Loucy (cell line): ENCODE data around the gene RALGPS1.

Experiments used
- H2AFZ ChIP-seq: fragments of 200-600 bp; sonication (generic); 2 replicates; pipeline ENCODE4 v1.6.0; 2016; ENCODE audit warnings: antibody characterized with exemption, mild to moderate bottlenecking, low read length, moderate library complexity
- H3F3A ChIP-seq: fragments of 200-600 bp; 2 replicates; pipeline ENCODE4 v1.6.0; 2016; ENCODE audit warnings: antibody characterized with exemption, low read depth, mild to moderate bottlenecking
- H3K27me3 ChIP-seq: fragments of 200-600 bp; sonication (generic); 2 replicates; pipeline ENCODE4 v1.6.1; 2014; ENCODE audit warnings: low read length, mild to moderate bottlenecking; ENCODE audit not compliant: insufficient read depth, poor library complexity, severe bottlenecking
- H3K36me3 ChIP-seq: fragments of 200-600 bp; sonication (generic); 2 replicates; pipeline ENCODE4 v1.6.1; 2016; ENCODE audit warnings: low read length; ENCODE audit not compliant: insufficient read depth
- H3K4me1 ChIP-seq: fragments of 200-600 bp; sonication (generic); 2 replicates; pipeline ENCODE4 v1.5.1; 2014; ENCODE audit warnings: low read length, mild to moderate bottlenecking; ENCODE audit not compliant: insufficient read depth, poor library complexity, severe bottlenecking
- H3K4me2 ChIP-seq: fragments of 200-600 bp; sonication (generic); 2 replicates; pipeline ENCODE4 v1.6.0; 2014; ENCODE audit warnings: antibody characterized with exemption, low read length, low read depth, mild to moderate bottlenecking; ENCODE audit not compliant: poor library complexity, severe bottlenecking
- H3K4me3 ChIP-seq: fragments of 200-600 bp; sonication (generic); 2 replicates; pipeline ENCODE4 v1.5.1; 2014; ENCODE audit warnings: low read length, mild to moderate bottlenecking, mixed read lengths; ENCODE audit not compliant: poor library complexity, severe bottlenecking
- H3K79me2 ChIP-seq: fragments of 200-600 bp; sonication (generic); 2 replicates; pipeline ENCODE4 v1.6.1; 2014; ENCODE audit warnings: low read length; ENCODE audit not compliant: insufficient read depth
- H3K9ac ChIP-seq: fragments of 200-600 bp; sonication (generic); 2 replicates; pipeline ENCODE4 v1.6.0; 2014; ENCODE audit warnings: mild to moderate bottlenecking, low read depth, low read length, moderate library complexity; ENCODE audit not compliant: poor library complexity, severe bottlenecking
- H3K9me2 ChIP-seq: fragments of 200-600 bp; sonication (generic); replicated peaks from 2 replicates; pipeline ENCODE4 v1.6.1; 2016; ENCODE audit warnings: low read depth, low read length, mixed read lengths
- H3K9me3 ChIP-seq: fragments of 200-600 bp; sonication (generic); 2 replicates; pipeline ENCODE4 v1.6.1; 2014; ENCODE audit warnings: mild to moderate bottlenecking, antibody characterized with exemption, low read length, low read depth; ENCODE audit not compliant: insufficient read depth
- H4K20me1 ChIP-seq: fragments of 200-600 bp; sonication (generic); 2 replicates; pipeline ENCODE4 v1.6.0; 2014; ENCODE audit warnings: antibody characterized with exemption, low read length, mild to moderate bottlenecking; ENCODE audit not compliant: insufficient read depth, poor library complexity, severe bottlenecking
- EZH2phosphoT487 ChIP-seq: fragments of 200-600 bp; IDR thresholded peaks from 2 replicates; pipeline ENCODE4 v1.6.1; 2018; ENCODE audit warnings: antibody characterized with exemption, mild to moderate bottlenecking, moderate library complexity, borderline replicate concordance
- TF ChIP-seq, protein P1 (sequence below): fragments of 200-600 bp; sonication (generic); conservative IDR thresholded peaks from 2 replicates; pipeline ENCODE4 v1.5.1; 2014; ENCODE audit warnings: mild to moderate bottlenecking, antibody characterized with exemption, low read length

RALGPS1 gene

DNA sequence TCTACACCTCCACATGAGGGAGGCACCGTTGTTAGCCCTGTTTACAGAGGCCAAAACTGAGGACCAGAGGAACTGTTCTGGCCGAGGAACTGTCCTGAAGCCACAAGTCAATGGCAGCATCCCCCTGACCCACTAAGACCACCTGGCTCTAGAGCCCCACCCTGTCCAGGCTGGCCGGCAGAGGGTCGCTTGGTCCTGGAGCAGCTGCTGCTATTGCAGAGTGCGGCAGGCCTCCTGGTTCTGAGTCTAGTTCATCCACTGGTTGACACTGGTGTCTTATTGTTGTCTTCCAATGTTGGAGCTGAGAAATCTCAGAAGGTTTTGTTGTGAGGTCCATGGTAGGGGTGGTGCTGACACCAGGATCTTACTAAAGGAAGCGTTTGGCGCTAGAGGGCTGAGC, 234.4 kb downstream of the RALGPS1 start:
- Histone ChIP-seq H3K9ac (no peak overlapping the region), H3K4me3 (no peak overlapping the region), H3K9me3 (no peaks in the 10 kb centered on the region), H3F3A (no peaks in the 10 kb centered on the region), H3K4me2 (no peak overlapping the region), H3K79me2 (no peaks in the 10 kb centered on the region), H3K27me3 (no peaks in the 10 kb centered on the region), H2AFZ (no peak overlapping the region), H3K9me2 (no peaks in the 10 kb centered on the region), H3K36me3 (no peaks in the 10 kb centered on the region), H3K4me1 (no peaks in the 10 kb centered on the region), H4K20me1 (no peaks in the 10 kb centered on the region)
- TF ChIP-seq, protein P1, sequence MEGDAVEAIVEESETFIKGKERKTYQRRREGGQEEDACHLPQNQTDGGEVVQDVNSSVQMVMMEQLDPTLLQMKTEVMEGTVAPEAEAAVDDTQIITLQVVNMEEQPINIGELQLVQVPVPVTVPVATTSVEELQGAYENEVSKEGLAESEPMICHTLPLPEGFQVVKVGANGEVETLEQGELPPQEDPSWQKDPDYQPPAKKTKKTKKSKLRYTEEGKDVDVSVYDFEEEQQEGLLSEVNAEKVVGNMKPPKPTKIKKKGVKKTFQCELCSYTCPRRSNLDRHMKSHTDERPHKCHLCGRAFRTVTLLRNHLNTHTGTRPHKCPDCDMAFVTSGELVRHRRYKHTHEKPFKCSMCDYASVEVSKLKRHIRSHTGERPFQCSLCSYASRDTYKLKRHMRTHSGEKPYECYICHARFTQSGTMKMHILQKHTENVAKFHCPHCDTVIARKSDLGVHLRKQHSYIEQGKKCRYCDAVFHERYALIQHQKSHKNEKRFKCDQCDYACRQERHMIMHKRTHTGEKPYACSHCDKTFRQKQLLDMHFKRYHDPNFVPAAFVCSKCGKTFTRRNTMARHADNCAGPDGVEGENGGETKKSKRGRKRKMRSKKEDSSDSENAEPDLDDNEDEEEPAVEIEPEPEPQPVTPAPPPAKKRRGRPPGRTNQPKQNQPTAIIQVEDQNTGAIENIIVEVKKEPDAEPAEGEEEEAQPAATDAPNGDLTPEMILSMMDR = no peak
- TF ChIP-seq EZH2phosphoT487 = no peak

DNA sequence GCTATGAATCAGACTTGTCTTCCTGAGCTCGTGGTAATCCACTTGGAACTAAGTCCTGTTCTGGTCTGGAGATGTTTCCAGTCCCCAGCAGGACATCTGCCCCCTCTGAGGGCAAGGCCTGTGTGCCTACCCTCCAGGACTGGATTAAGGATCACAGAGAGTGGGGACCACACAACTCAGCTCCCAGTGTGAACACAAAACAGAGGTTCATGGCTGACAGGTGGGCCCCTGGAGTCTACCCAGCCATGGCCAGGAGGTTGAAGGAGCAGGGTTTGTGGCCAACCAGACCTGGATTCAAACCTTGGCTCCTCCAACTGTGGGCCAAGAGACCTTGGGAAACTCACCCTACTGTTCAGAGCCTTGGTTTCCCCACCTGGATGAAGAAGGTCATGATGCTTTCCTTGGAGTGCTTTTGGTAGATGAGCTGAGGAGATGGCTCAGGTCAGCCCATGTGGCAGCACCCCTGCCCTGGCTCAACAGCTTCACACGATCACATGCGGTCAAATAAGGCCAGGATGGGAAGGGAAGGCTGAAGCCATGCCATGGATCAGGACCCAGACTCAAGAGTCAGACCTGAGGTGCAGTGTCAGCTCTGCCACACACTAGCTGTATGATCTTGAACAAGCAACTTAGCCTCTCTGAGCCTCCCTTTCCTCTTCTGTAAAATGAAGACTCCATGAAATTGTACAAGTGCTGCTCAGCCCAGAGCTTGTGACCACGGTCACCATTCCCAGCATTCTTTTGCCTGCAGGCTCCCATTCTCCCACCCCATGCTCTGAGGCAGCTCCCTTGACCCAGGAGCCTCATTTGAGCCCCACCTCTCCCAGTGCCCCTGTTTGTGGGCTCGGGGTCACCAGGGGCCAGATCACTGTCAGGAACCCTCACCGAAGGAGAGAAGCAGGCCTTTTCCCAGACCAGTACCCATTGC, 235.1 kb downstream of the RALGPS1 start:
- TF ChIP-seq, protein P1 = no peak
- TF ChIP-seq EZH2phosphoT487 = no peak
- H3K9me2 ChIP-seq = no peaks in the 10 kb centered on the region
- H3K79me2 ChIP-seq = no peaks in the 10 kb centered on the region
- no peaks in the 10 kb centered on the region for H3F3A ChIP-seq
- no peaks in the 10 kb centered on the region for H3K27me3 ChIP-seq
- H4K20me1 ChIP-seq = no peaks in the 10 kb centered on the region
- H3K9me3 ChIP-seq = no peaks in the 10 kb centered on the region
- no peak overlapping the region for H2AFZ ChIP-seq
- no peak overlapping the region for H3K4me2 ChIP-seq
- no peaks in the 10 kb centered on the region for H3K36me3 ChIP-seq
- H3K4me1 ChIP-seq = no peaks in the 10 kb centered on the region
- no peak overlapping the region for H3K4me3 ChIP-seq
- H3K9ac ChIP-seq = no peak overlapping the region

DNA sequence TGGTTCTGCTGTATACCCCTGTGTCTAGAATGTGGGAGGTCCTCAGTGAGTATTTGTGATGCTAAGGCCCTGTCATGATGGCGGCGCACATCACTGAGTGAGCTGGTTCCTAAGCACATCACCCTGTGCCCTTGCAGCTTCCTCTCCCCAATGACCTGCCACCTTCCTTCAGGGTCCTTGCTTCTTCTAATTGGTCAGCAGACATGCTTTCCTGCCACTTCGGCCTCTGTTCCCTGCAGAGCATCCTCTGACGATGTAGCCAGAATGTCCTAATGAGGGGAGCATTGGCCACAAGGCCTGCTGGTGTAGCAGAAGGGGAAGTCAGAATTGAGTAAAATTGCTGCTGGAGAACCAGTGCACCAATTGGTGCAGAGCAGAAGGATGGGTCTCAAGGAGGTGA, 238.9 kb downstream of the RALGPS1 start:
- TF ChIP-seq, protein P1 = no peak
- TF ChIP-seq EZH2phosphoT487 = no peak

More for the DNA sequence above, 238.9 kb downstream of the RALGPS1 start:
- Histone ChIP-seq H3K27me3 (no peaks in the 10 kb centered on the region), H3K9me2 (no peaks in the 10 kb centered on the region), H3F3A (no peaks in the 10 kb centered on the region), H3K4me2 (no peak overlapping the region), H3K36me3 (no peaks in the 10 kb centered on the region), H4K20me1 (no peaks in the 10 kb centered on the region), H3K9me3 (no peaks in the 10 kb centered on the region), H3K79me2 (no peaks in the 10 kb centered on the region), H3K4me3 (no peak overlapping the region), H2AFZ (no peak overlapping the region), H3K9ac (no peak overlapping the region), H3K4me1 (no peaks in the 10 kb centered on the region)
